GM12891 (cell line): ENCODE measurements around the gene ECHS1.

Source experiments
- DNase-seq: peaks from one replicate; pipeline ENCODE4 v3.0.0; 2011; ENCODE audit warnings: low spot score; ENCODE audit not compliant: insufficient read length
- FAIRE-seq: peaks from 2 replicates; lab custom pipeline; 2011; peaks lifted over from hg19 to GRCh38; lab: Jason Lieb, UNC
- PAX5 ChIP-seq: IDR thresholded peaks from 2 replicates; pipeline ENCODE4 v1.6.1; 2011; ENCODE audit warnings: low read length, moderate library complexity, mild to moderate bottlenecking; ENCODE audit not compliant: insufficient read depth, severe bottlenecking
- POLR2A ChIP-seq: IDR thresholded peaks from 2 replicates; pipeline ENCODE4 v1.6.1; 2011; ENCODE audit warnings: low read depth, low read length, control low read depth
- POLR2AphosphoS5 ChIP-seq: IDR thresholded peaks from 2 replicates; pipeline ENCODE4 v1.6.1; 2011; ENCODE audit warnings: low read depth, low read length, control low read depth
- POU2F2 ChIP-seq: IDR thresholded peaks from 2 replicates; pipeline ENCODE4 v1.6.1; 2011; ENCODE audit warnings: low read depth, mild to moderate bottlenecking, control low read depth, low read length, moderate library complexity
- SPI1 ChIP-seq: IDR thresholded peaks from 2 replicates; pipeline ENCODE4 v1.6.1; 2011; ENCODE audit warnings: low read depth, low read length, control low read depth
- TAF1 ChIP-seq: IDR thresholded peaks from 2 replicates; pipeline ENCODE4 v1.6.1; 2011; ENCODE audit warnings: low read depth, low read length, control low read depth

ECHS1 gene

GRCh38 chr10:133336577-133337369 is 36.4 kb downstream of the ECHS1 start, which contains the start of gene CALY:
Gene CALY, minus strand, starts transcription at chr10:133336896. Its CDS starts 7,907 bp downstream, at chr10:133328989.
- DNase-seq = peak; percentile 67
- FAIRE-seq = peak; percentile 79
- TF ChIP-seq POLR2AphosphoS5 = no peak
- TF ChIP-seq POLR2A = no peak
- TF ChIP-seq PAX5 = no peak
- TF ChIP-seq TAF1 = no peak

GRCh38 chr10:133336118-133336576 is 37.0 kb downstream of the ECHS1 start:
- DNase-seq (no peak), FAIRE-seq (no peak)
- no peak for TF ChIP-seq POLR2AphosphoS5
- TF ChIP-seq POLR2A = no peak
- no peak for TF ChIP-seq SPI1
- TF ChIP-seq PAX5 = no peak

GRCh38 chr10:133335246-133336117 is 37.7 kb downstream of the ECHS1 start:
- TF ChIP-seq POLR2AphosphoS5 (no peak), POU2F2 (no peak), PAX5 (no peak), SPI1 (no peak), POLR2A (no peak)
- DNase-seq (peak; percentile 77), FAIRE-seq (peak; percentile 68)

GRCh38 chr10:133334503-133335245 is 38.5 kb downstream of the ECHS1 start:
- FAIRE-seq (no peak), DNase-seq (no peak)
- no peak for TF ChIP-seq PAX5
- TF ChIP-seq POLR2AphosphoS5 = no peak
- no peak for TF ChIP-seq SPI1
- TF ChIP-seq TAF1 = no peak
- no peak for TF ChIP-seq POU2F2
- no peak for TF ChIP-seq POLR2A

- DNase-seq (no peak), FAIRE-seq (no peak)
- no peak for TF ChIP-seq PAX5
- TF ChIP-seq SPI1 = no peak
- TF ChIP-seq POLR2A = no peak
- TF ChIP-seq TAF1 = no peak
Observed at GRCh38 chr10:133332936-133333699, 40.0 kb downstream of the ECHS1 start.

- FAIRE-seq (peak; percentile 90), DNase-seq (peak; percentile 93)
- TF ChIP-seq TAF1 (no peak), PAX5 (peak; percentile 1), SPI1 (no peak)
Observed at GRCh38 chr10:133329491-133330202, 43.5 kb downstream of the ECHS1 start.

GRCh38 chr10:133328358-133329343 is 44.5 kb downstream of the ECHS1 start:
- no peak for FAIRE-seq
- DNase-seq = no peak
- TF ChIP-seq POLR2A (no peak), PAX5 (no peak), POU2F2 (no peak), TAF1 (no peak), SPI1 (no peak)
